HG02970 (cell line): ENCODE results near the gene TESK1.
"Not testable (repeated sequence)": the region's sequence is repeated elsewhere in the genome, so short reads cannot be mapped to it uniquely, and the experiment has no call there.

Experiments used
- ATAC-seq: cut with Tn5 transposase; IDR thresholded peaks from one replicate; pipeline ENCODE4 v1.9.1; 2021; ENCODE audit warnings: mild to moderate bottlenecking, moderate library complexity, moderate number of reproducible peaks; ENCODE audit not compliant: unreplicated experiment, low FRiP score

Gene TESK1

DNA sequence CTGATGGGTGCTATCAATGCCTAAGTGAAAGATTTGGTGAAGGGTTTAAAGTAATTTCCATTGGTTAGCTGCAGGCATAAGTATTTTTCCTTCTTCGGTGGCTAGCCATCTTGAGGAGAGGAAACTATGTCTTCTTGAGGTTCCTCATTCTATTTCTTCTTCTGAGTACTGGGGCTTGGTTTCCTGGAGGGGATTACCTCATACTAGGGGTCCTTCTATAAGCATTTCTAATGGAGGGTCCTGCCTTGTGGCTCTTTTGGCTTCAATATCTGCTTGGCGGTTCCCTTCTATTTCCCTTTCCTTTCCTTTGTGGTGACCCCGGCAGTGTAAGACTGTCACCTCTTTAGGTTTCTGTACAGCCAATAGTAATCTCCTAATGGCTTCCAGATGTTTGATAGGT lies 36.4 kb downstream of the TESK1 start:
- not testable (repeated sequence) for ATAC-seq

DNA sequence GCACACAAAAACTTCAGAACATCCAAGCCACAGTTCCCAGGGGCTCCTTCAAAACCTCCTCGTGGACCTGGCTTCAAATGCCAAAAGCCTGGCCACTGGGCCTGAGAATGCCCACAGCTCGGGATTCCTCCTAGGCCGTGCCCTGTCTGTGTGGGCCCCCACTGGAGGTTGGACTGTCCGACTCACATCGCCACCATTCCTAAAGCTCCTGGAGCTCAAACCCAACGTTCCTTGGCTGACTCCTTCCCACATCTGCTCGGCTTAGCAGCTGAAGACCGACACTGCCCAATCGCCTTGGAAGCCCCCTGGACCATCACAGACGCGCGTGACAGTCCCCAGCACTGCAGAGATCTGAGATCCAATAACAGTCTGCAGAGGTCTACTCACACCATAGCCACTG lies 38.0 kb downstream of the TESK1 start:
- no peak for ATAC-seq

DNA sequence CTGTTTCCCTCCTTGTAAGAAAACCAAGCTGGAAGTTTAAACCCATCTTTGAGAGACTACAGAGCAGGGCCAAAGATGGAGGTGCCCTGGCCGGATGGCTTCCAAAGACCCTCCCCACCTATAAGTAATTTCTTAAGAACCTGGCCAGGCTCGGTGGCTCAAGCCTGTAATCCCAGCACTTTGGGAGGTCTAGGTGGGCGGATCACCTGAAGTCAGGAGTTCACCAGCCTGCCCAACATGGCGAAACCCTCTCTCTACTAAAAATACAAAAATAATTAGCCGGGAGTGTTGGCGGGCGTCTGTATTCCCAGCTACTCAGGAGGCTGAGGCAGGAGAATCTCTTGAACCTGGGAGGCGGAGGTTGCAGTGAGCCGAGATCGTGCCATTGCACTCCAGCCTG lies 40.7 kb downstream of the TESK1 start:
- not testable (repeated sequence) for ATAC-seq

DNA sequence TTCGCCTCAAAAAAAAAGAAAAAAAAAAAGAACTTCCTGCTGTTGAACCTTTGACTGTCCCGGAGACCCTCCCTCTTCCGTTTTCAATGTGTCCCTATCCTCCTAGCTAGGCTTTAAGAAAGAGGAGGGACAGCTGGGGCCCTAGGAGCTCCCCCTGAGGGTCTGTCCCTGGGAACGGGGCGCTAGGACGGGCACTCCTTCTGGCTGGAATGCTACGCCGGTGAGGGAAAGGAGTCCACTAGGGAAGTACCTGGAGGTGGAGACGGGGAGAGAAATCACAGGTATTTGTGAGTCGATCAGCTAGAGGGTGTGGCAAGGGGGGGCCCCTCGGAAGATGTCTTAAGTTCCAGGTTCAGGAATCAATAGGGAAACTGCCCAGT lies 41.1 kb downstream of the TESK1 start:
- ATAC-seq = no peak

DNA sequence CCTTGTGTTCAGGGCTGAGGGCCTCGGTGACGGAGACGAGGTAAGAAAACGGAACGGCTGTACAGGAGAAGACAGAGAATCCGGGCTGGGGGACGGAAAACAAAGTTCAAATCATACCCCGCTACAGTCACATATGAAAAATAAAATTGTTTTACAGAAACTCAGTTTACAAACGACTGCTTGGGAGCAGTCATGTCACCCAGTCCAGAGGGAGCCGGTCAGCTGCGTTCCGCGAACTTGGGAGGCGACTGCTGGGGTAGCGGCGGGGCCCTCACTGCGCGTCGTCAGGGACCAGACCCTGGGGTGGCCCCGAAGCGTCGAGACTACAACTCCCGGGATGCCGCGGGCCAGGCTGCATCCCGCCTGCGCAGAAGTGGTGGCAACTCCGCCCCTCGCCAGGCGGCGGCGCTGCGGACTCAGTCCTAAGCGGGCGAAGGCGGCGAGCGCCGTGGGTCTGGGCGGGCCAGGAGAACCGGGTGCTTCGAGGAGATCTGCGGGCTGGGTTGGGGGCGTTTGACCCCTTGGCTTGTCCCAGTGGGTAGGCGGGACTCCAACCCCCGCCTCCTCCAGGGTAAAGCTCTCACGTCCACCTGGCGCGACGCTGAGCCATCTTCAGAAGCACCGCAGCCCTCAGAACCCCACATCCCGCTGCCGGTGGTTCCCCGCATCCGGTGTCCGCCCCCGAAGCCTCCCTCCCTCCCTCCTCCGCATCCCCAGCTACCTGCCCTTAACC lies 41.6 kb downstream of the TESK1 start:
- ATAC-seq = peak; percentile 90

DNA sequence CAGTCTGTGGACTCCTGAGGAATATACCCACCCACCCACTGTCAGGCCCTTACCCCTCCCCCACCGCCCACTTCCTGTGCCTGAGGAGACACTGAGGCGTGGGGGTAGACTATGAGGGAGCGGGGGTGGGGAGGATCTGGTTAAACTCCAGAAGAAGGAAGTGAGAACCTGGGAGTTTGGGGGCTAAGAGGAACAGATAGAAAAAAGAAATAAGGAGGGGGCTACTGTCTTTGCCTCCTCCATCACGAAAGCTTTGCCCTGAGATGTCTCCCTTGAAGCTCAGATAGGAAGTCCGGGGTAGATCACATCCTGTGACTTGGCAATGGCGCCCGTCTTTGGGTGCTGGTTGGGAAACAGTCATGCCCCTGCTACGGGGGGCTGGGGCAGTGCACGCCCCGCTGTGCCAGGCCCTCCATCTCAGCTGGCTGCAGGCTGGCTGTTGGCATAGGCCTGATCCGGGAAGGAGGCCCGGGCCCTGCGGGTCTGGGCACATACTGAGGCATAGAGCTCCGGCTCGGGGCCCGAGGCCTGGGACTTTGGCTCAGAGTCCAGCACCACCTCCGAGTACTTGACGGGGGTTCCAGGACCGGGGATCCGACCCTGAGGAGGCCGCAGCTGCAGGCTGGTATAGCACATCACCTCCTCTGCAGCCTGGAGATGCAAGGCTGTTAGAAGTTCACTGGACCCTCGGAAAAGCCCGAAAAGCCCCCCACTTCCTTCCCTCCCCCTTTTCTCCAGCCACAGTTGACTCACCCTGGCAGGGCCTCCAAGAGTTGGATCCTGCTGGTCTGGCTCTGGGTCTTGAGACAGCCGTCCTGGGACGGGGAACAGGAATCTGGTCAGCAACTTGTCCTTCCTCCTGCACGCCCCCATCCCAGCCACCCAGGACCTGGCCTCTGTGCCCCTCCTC lies 44.6 kb downstream of the TESK1 start:
- ATAC-seq = no peak

GRCh38 chr9:35650341-35651158 lies 45.5 kb downstream of the TESK1 start, which contains the start of gene SIT1:
Gene SIT1 (minus strand): TSS chr9:35650931. CDS start chr9:35650853, 78 bp downstream.
- no peak for ATAC-seq

DNA sequence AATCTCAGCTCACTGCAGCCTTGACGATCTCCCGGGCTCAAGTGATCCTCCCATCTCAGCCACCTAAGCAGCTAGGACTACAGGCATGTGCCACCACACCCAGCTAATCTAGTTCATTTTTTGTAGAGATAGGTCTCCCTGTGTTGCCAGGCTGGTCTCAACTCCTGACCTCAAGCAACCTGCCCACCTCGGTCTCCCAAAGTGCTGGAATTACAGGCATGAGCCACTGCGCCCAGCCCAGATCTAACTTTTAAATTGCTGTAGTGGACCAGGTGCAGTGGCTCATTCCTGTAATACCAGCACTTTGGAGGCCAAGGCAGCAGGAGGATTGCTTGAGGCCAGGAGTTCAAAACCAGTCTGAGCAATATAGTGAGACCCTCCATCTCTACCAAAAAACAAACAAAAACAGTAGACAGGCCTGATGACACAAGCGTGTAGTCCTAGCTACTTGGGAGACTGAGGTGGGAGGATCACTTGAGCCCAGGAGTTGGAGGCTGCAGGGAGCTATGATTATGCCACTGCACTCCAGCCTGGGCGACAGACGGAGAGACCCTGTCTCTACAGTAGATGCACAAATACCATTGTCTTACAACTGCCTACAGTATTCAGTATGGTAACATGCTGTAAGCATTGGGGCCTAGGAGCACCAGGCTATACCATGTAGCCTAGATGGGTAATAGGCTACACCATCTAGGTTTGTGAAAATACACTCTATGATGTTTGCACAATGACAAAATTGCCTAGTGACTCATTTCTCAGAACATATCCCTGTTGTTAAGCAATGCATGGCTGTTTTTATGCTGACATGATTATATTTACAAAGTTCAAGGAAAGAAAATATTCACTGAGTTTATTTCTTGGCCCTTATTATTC lies 47.1 kb downstream of the TESK1 start:
- no peak for ATAC-seq

DNA sequence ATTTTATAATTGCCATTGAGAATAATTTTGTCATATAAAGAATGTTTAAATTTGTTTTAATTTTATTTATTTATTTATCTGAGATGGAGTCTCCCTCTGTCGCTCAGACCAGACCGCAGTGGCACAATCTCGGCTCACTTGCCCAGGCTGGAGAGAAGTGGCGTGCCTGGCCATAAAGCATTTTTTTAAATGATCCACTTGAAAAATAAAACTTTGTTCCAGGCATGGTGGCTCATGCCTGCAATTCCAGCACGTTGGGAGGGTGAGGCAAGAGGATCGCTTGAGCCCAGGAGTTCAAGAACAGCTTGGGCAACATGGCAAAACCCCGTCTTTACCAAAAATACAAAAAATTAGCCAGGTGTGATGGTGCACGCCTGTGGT lies 47.8 kb downstream of the TESK1 start:
- ATAC-seq = no peak

DNA sequence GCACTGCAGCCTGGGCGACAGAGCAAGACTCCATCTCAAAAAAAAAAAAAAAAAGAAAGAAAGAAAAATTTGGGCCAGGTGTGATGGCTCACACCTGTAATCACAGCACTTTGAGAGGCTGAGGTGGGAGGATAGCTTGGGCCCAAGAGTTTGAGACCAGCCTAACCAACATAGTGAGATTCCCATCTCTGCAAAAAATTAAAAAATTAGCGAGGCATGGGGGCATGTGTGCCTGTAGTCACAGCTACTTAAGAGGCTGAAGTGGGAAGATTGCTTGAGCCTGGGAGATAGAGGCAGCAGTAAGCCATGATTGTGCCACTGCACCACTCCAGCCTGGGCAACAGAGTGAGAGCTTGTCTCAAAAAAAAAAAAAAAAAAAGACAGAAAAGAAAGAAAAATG lies 48.5 kb downstream of the TESK1 start:
- ATAC-seq = no peak

DNA sequence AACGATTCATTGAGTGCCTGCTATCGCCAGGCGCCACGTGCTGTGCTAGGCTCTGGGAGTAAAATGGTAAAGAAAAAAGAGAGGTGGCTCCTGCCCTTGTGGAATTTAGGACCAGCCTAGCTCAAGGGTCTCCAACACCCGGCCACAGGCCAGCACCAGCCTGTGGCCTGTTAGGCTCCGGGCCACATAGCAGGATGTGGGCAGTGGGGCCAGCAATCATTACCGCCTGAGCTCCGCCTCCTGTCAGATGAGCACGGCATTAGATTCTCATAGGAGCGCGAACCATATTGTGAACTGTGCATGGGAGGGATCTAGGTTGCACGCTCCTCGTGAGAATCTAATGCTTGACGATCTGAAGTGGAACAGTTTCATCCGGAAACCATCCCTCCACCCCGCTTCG lies 51.3 kb downstream of the TESK1 start:
- no peak for ATAC-seq

- no peak for ATAC-seq
Observed at GRCh38 chr9:35656831-35657545, 51.9 kb downstream of the TESK1 start.

DNA sequence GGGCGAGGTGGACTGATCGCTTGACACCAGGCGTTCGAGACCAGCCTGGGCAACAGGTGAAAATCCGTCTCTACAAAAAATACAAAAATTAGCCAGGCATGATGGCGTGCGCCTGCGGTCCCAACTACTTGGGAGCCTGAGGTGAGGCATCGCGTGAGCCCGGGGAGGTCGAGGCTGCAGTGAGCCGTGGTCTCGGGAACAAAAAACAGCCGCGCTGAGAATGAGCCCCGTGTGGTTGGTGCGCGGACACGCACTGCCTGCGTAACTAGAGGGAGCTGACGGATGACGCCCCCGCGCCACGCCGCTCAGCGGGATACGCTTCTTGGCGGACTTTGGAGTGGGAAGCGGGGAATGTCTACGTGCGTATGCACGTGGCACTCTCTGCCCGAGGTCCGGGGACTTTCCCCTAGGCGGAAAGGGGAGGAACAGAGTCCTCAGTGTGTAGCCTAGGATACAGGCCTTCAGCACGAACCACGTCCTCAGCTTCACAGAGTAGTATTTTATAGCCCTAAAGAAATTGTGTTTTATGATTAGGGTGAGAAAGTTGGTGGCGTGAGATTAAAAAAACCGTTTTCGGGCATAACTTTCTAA lies 52.6 kb downstream of the TESK1 start, which contains the start of gene RMRP:
Gene RMRP, minus strand, starts transcription at position 474 of the 591 bp plus-strand sequence.
- peak; percentile 85 for ATAC-seq

- peak; percentile 69 for ATAC-seq
Observed at GRCh38 chr9:35658137-35658967, 53.3 kb downstream of the TESK1 start, which contains the start of gene CCDC107. Gene CCDC107 (plus strand): TSS chr9:35658292. CDS start chr9:35658380, 88 bp downstream.

DNA sequence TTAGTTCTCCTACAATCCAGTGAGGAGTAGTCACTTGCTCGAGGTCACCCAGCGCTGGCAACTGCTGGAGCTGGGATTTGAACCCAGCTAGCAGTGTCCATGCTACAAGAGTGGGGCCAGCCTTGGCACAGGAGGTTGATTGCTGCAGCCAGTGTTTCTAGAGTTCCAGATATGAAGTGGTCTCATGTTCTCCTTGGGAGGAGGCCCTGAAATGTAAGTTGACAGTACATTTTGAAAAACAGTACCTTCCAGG lies 53.8 kb downstream of the TESK1 start:
- ATAC-seq = no peak

GRCh38 chr9:35659340-35659739 lies 54.3 kb downstream of the TESK1 start:
- ATAC-seq = no peak
